Prostate gland (tissue), 2 donors: ENCODE measurements around the gene FXYD6. TPM values are rescaled to one million over a fixed set of nuclear protein-coding genes. Genes with fewer than 3 reads are reported as not detected.

Source experiments
- DNase-seq: peaks from one replicate; pipeline ENCODE4 v3.0.0-alpha.2; 2019; ENCODE audit warnings: low spot score
- H3K27ac ChIP-seq, 2 donors: fragments of 200-600 bp; sonication (generic); 2 replicates each; pipeline ENCODE4 v1.5.1; 2017 to 2019
- H3K27me3 ChIP-seq: fragments of 200-600 bp; sonication (generic); replicated peaks from 2 replicates; pipeline ENCODE4 v1.5.1; 2019; ENCODE audit not compliant: insufficient read depth
- H3K36me3 ChIP-seq, 2 donors: fragments of 200-600 bp; sonication (generic); 1 replicate in 1 of 2; 2 replicates in 1 of 2; pipeline versions ENCODE4 v1.5.1 to v1.8.1; 2017 to 2019
- H3K4me1 ChIP-seq: fragments of 200-600 bp; sonication (generic); replicated peaks from 2 replicates; pipeline ENCODE4 v1.5.1; 2019
- H3K4me3 ChIP-seq, 2 donors: fragments of 200-600 bp; sonication (generic); 2 replicates each; pipeline ENCODE4 v1.5.1; 2017 to 2019
- H3K9me3 ChIP-seq: fragments of 200-600 bp; sonication (generic); 2 replicates; pipeline ENCODE4 v1.5.1; 2017
- CTCF ChIP-seq, 4 experiments: fragments of 200-600 bp in 2 of 4; fragments of 450-650 bp in 2 of 4; sonication (generic) in 2 of 4; IDR thresholded peaks; 1 replicate in 3 of 4; 2 replicates in 1 of 4; pipeline ENCODE4 v1.5.1; 2016 to 2019; ENCODE audit warnings: antibody characterized with exemption in 4 of 4, mild to moderate bottlenecking in 2 of 4, moderate library complexity in 2 of 4
- POLR2A ChIP-seq: fragments of 450-650 bp; IDR thresholded peaks from one replicate; pipeline ENCODE4 v1.6.1; 2016; ENCODE audit warnings: antibody characterized with exemption, mild to moderate bottlenecking
- POLR2AphosphoS5 ChIP-seq: sonication (generic); formaldehyde crosslinking; IDR thresholded peaks from one replicate; pipeline ENCODE4 v1.6.1; 2017; ENCODE audit warnings: antibody characterized with exemption
- WGBS: methylation state at CpG from one replicate; pipeline ENCODE4 v1.1.5; 2018; 5-methylcytosine and 5-hydroxymethylcytosine counted together
- intact Hi-C: fragments of 100-400 bp; cut with DNase I; formaldehyde crosslinking; loops from one replicate; pipeline ENCODE4 v1.14.2; 2022
- total RNA-seq, 2 donors: library from RNA; depleted of rRNA; stranded (reverse); fragments of >200 nt; gene quantifications; one replicate each; pipeline ENCODE4 v1.1.0, GENCODE V29; 2016

Gene FXYD6
- total RNA-seq, 2 donors from 2014 or later, result 29.6 to 366 TPM

GRCh38 chr11:117837070-117837776, 39.2 kb downstream of the FXYD6 start:
- H3K9me3 ChIP-seq, result no peaks in the 10 kb centered on the region
- H3K4me1 ChIP-seq, result no peaks in the 10 kb centered on the region
- TF ChIP-seq CTCF (IDR thresholded peaks at IDR 0.05) (no peak), POLR2A (no peak), POLR2AphosphoS5 (no peak)
- H3K27ac ChIP-seq, result no peak overlapping the region
- no peaks in the 10 kb centered on the region for H3K27me3 ChIP-seq
- 73% methylated on average over 18 of the region's 18 CpGs for WGBS
- no peak for DNase-seq
- no peak overlapping the region for H3K4me3 ChIP-seq
- intact Hi-C loops, result no loop called here
- no peaks in the 10 kb centered on the region for H3K36me3 ChIP-seq

GRCh38 chr11:117836077-117836960, 40.1 kb downstream of the FXYD6 start:
- no peak for DNase-seq
- TF ChIP-seq POLR2A, result no peak
- TF ChIP-seq CTCF (IDR thresholded peaks at IDR 0.05), result no peak
- TF ChIP-seq POLR2AphosphoS5, result no peak
- 82% methylated on average over 14 of the region's 14 CpGs for WGBS

GRCh38 chr11:117835576-117835975, 40.9 kb downstream of the FXYD6 start:
- H3K4me3 ChIP-seq, result no peak overlapping the region
- H3K27me3 ChIP-seq, result no peaks in the 10 kb centered on the region
- no peaks in the 10 kb centered on the region for H3K36me3 ChIP-seq
- TF ChIP-seq CTCF (IDR thresholded peaks at IDR 0.05), result no peak
- no peak for TF ChIP-seq POLR2AphosphoS5
- TF ChIP-seq POLR2A, result no peak
- DNase-seq, result no peak
- H3K27ac ChIP-seq, result no peak overlapping the region
- no peaks in the 10 kb centered on the region for H3K9me3 ChIP-seq
- WGBS, result 95% methylated on average over 8 of the region's 8 CpGs
- no peaks in the 10 kb centered on the region for H3K4me1 ChIP-seq
- intact Hi-C loops, result no loop called here

More at GRCh38 chr11:117836077-117836960, 40.1 kb downstream of the FXYD6 start:
- Histone ChIP-seq H3K4me1 (no peaks in the 10 kb centered on the region), H3K27ac (no peak overlapping the region), H3K27me3 (no peaks in the 10 kb centered on the region), H3K4me3 (no peak overlapping the region), H3K36me3 (no peaks in the 10 kb centered on the region), H3K9me3 (no peaks in the 10 kb centered on the region)
- intact Hi-C loops, result no loop called here

GRCh38 chr11:117834838-117835443, 41.5 kb downstream of the FXYD6 start:
- Histone ChIP-seq H3K27me3 (no peaks in the 10 kb centered on the region), H3K4me1 (no peaks in the 10 kb centered on the region), H3K36me3 (no peaks in the 10 kb centered on the region), H3K9me3 (no peaks in the 10 kb centered on the region), H3K4me3 (no peak overlapping the region), H3K27ac (no peak overlapping the region)
- no peak for DNase-seq
- intact Hi-C loops, result no loop called here
- TF ChIP-seq POLR2AphosphoS5 (no peak), CTCF (IDR thresholded peaks at IDR 0.05) (no peak), POLR2A (no peak)
- WGBS, result 93% methylated on average over 17 of the region's 17 CpGs
